CD1c-positive myeloid dendritic cell (primary cell): Measurements from ENCODE around the gene TXNDC16.
"Not testable (repeated sequence)": the region's sequence is repeated elsewhere in the genome, so short reads cannot be mapped to it uniquely, and the experiment has no call there.

Source experiments
- DNase-seq: peaks from one replicate; pipeline ENCODE4 v3.0.0-alpha.2; 2016; ENCODE audit errors: extremely low spot score

TXNDC16 gene, protein sequence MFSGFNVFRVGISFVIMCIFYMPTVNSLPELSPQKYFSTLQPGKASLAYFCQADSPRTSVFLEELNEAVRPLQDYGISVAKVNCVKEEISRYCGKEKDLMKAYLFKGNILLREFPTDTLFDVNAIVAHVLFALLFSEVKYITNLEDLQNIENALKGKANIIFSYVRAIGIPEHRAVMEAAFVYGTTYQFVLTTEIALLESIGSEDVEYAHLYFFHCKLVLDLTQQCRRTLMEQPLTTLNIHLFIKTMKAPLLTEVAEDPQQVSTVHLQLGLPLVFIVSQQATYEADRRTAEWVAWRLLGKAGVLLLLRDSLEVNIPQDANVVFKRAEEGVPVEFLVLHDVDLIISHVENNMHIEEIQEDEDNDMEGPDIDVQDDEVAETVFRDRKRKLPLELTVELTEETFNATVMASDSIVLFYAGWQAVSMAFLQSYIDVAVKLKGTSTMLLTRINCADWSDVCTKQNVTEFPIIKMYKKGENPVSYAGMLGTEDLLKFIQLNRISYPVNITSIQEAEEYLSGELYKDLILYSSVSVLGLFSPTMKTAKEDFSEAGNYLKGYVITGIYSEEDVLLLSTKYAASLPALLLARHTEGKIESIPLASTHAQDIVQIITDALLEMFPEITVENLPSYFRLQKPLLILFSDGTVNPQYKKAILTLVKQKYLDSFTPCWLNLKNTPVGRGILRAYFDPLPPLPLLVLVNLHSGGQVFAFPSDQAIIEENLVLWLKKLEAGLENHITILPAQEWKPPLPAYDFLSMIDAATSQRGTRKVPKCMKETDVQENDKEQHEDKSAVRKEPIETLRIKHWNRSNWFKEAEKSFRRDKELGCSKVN

DNA sequence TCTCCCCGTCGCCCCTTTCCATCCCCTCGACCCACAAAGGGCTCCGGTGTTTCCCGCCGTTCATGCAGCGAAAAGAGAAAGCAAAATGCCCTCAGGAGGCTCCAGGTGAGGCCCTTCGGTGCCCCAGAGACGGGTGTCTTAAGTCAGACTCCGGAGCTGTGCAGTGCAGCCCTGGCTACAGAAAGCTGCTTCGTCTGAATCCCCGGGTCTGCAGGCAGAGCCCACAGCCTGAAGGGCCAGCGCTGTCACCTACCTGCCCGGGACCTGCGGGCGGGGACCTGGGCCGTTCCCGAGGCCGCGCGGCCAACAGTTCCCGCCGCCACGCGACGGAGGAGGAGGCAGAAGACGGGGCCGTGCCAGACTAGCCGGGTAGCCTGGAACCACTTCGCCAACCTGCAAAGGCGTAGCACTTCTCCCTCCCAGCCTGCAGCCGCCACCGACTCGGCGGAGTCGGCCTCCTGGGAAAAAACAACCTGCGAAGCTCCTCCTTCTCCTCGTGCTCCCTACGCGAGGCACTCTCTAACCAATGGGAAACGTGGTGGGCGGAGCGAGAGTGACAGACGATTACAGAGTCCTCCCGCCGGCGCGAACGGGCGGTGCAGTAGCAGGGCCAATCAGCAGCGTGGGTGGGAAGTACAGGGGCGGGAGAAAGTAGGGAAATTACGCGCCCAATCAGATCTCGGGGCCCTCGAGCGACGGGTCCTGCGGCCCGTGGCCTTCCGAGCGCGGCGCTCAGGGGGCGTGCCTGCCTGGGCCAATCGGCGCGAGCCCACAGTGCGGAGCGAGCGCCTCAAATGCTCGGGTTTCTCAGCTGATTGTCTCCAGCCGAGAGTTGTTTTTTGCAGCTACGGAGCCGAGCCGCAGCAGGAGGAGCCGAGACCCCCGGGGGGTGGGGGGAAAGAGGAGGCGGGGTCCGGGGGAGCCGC, at the start of gene TXNDC16, which contains the start of gene GPR137C:
TXNDC16 (minus strand) TSS at position 443 of the 926 bp plus-strand sequence. CDS start 8,948 bp downstream, outside the sequence.
GPR137C (plus strand) TSS at position 774 of the 926 bp plus-strand sequence. CDS start 312 bp downstream, outside the sequence.
- DNase-seq = peak; percentile 100

DNA sequence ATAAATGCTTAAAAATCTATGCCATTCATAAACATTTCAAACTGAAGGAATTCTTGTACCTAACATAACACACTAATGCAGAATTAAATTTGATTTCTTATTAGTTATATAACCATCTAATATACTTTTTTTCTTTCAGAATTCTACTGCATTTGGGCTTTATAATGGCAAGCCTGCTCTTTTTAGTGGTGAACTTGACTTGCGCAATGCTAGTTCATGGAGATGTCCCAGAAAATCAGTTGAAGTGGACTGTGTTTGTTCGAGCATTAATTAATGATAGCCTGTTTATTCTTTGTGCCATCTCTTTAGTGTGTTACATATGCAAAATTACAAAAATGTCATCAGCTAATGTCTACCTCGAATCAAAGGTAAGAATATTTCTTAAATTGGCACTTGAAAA, 47.7 kb upstream of the TXNDC16 start:
- no peak for DNase-seq

DNA sequence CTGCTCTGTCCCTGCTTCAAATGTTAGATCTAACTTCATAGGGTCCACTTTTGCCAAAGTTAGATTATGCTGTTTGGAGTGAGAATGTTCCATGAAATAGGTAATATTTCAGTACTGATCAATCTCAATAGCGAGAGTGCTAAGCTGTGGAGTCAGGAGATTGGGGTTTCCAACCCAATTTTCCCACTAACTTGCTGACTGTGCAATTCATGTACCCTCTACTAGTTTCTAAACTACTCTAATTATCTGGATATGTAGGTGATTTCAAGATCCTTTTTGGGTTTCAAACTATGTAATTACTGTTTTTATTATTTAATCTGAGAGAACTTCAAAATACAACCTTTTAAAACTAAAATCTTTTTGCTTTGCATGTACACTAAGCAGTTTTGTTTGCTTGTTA, 46.3 kb upstream of the TXNDC16 start:
- DNase-seq = no peak

DNA sequence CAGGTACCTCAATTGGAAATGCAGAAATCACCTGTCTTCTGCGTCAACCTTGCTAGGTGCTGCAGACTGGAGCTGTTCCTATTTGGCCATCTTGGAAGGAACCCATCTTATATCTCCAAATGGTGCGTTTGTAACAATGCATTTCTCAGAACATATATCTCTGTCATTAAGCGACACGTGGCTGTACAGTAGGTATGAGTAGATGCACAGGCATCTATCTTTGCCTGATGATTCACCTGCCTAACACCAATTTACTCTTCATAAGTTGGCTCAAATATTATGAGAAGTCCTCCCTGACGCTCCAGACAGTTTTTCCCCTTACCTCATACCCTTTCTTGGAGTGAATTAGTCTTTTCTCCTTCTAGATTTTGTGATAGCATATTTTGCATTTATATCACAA, 44.6 kb upstream of the TXNDC16 start:
- no peak for DNase-seq

DNA sequence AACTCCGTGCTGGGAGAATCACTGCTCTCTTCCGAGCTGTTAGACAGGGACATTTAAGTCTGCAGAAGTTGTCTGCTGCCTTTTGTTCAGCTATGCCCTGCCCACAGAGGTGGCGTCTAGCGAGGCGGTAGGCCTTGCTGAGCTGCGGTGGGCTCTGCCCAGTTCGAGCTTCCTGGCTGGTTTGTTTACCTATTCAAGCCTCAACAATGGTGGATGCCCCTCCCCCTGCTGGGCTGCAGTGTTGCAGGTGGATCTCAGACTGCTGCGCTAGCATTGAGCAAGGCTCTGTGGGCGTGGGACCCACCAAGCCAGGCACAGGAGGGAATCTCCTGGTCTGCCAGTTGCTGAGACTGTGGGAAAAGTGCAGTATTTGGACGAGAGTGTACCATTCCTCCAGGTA, 44.0 kb upstream of the TXNDC16 start:
- no peak for DNase-seq

DNA sequence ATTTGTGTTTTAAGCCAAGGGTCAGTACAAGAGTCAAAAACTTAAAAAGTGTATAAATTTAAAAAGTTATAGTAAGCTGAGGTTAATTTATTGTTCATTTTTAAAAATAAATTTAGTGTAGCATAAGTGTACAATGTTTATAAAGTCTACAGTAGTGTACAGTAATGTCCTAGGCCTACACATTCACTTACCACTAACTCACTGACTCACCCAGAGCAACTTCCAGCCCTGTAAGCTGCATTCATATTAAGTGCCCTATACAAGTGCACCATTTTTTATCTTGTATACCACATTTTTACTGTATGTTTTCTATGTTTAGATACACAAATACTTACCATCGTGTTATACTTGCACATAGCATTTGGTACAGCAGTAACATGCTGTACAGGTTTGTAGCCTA, 38.0 kb upstream of the TXNDC16 start:
- no peak for DNase-seq

DNA sequence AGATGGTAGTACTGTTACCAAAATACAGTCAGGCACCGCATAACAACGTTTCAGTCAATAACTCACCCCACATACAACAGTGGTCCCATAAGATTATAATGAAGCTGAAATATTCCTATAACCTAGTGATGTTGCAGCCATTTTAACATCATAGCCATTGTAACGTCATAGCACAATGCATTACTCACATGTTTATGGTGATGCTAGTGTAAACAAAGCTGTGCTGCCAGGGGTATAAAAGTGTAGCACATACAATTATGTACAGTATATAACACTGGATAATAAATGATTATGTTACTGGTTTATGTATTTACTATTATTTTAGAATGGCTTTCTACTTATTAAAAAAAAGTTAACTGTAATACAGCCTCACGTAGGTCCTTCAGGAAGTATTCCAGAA, 37.3 kb upstream of the TXNDC16 start:
- no peak for DNase-seq

DNA sequence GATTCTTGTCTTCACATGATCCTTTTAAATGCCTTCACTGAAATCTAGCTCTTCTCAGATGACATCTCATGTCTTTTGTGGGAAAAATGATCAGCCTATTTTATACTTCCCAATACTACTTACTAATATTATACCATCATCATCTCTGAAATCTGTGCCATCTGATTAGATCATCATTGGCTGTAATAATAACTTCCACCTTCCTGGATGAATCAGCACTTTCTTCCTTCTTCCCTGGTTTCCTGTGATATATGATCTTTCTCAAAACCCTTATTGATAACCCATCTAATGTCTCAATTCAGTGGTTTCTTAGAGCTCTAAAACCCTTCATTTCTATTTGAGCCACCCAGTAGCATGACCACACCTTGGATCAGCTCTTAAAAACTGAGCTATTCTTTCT, 31.2 kb upstream of the TXNDC16 start:
- no peak for DNase-seq

DNA sequence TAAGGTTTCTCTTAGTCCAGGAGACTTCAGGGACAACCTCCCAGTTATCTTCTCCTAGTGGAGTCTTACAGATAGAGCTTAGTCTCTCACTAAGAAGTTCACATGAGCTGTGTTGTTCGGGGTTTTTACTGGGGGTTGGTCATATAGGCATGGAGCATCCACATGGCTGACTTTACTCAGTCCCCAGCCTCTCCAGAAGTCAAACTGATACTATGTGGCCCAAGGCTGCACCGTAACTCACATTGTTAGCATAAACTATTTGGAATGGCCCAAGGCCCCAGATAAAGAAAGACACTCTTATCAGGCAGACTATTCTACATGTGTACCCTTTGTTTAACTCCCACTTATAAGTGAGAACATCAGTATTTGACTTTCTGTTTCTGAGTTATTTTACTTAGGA, 23.6 kb upstream of the TXNDC16 start:
- DNase-seq = no peak

DNA sequence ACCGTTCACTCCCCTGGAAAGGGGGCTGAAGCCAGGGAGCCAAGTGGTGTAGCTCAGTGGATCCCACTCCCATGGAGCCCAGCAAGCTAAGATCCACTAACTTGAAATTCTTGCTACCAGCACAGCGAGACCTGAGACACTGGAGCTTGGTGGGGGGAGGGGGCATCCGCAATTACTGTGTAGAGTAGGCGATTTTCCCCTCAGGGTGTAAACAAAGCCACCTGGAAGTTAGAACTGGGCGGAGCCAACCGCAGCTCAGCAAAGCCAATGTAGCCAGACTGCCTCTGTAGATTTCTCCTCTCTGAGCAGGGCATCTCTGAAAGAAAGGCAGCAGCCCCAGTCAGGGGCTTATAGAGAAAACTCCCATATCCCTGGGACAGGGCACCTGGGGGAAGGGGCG, 16.1 kb upstream of the TXNDC16 start:
- DNase-seq = not testable (repeated sequence)

DNA sequence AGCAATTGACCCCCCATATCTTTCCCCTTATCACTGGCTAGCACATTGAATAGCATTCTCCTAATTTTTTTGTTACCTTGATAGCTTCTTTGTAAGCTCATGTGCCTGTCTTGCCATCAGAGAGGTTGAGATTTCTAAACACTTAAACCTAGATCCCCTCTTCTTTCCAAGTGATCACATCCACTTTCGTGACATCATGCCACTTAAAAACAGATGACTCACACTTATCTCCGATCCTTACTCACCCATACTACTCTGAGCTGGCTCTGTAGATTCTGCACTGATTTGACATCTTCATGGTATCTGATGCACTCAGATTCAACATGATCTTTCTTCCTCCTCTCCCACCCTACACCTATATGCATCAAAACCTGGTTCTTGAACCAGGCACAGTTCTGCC, 10.8 kb upstream of the TXNDC16 start:
- DNase-seq = no peak

DNA sequence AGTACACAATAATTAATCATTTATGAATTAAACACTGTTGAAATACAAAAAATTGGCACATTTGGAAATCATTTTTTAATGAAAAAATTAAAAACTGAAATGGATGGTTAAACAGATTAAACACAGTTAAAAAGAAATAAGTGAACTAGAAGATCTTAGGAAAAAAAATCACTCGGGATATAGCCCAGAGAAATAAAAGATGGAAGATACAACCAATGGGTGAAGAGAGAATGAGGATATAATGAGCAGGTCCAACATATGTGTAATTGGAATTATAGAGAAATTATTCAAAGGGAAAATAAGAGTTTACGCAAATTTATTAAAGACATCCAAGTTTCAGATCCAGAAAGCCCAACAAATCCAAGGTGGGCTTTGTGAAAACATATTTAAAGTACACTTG, 6.4 kb upstream of the TXNDC16 start:
- no peak for DNase-seq

DNA sequence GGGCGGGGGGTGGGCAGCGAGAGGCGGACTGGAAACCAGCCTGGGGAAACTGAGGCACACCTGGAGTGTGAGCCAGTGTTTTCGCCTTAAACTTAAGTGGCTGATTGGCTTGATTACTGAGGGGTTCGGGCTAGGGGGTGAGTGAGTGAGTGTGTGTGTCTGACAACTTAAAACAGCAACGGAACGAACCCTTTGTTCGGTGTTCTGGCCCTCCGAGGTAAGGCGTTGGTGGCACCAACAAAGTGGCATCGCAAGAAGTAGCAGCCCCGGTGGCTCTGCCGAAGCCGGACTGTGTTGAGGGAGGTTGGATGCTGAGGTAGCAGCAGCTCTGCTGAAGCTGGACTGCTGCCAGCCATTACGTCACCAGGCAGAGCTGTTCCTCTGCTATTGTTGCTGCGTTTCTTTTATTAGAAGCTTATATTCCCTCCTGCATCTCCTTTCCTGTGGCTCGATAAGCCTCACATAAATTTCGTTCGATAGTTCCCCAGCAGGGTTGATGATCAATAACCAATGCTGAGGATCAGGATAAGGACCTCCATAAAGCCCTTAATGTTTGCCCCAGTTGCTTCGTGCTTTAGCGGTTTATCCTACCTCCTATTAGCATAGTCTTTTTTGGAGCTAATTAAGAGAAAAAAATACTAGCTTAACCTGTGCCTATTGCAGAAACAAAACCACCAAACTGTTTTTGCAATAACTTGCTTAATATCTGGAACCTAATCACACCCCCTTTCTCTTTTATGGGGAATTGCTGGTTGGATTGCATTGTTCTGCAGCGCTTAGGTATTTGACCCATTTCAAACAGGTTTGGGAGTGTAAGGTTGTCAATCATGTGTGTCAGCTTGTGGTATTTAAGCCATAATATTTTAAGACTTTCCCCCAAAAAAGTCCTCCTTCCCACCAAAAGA, 1.6 kb upstream of the TXNDC16 start:
- DNase-seq = peak; percentile 83

DNA sequence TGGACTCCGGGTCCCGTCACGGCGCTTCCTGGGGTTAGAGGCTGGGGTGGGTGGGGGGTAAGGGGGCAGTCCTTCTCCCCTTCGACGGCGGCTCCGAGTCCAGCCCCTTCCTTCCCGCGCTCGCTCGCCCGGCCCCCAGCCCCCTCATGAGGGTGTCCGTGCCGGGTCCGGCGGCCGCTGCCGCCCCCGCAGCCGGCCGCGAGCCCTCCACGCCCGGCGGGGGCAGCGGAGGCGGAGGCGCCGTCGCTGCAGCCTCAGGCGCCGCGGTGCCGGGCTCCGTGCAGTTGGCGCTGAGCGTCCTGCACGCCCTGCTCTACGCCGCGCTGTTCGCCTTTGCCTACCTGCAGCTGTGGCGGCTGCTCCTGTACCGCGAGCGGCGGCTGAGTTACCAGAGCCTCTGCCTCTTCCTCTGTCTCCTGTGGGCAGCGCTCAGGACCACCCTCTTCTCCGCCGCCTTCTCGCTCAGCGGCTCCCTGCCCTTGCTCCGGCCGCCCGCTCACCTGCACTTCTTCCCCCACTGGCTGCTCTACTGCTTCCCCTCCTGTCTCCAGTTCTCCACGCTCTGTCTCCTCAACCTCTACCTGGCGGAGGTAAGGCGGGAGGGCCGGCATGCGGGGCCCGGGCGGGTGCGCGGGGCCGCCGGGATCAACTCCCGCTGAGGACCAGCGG, 831 bp upstream of the TXNDC16 start:
- peak; percentile 59 for DNase-seq

DNA sequence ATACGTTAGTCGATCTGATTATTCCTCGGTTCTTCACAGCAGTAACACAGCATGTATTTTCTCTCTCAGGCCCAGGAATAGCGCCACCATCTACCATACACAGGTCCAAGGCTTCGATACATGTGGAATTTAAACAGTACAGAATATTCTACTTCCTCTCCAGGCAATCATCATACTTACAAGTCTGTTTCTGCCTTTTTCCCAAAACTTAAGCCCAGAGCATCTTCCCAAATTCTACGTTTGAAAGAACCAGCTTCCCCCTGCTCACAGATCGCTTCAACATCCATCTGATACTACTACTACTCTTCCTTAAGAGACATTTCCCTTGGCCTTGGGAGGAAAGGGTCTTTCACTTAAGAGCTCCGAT, 626 bp downstream of the TXNDC16 start:
- peak; percentile 13 for DNase-seq

DNA sequence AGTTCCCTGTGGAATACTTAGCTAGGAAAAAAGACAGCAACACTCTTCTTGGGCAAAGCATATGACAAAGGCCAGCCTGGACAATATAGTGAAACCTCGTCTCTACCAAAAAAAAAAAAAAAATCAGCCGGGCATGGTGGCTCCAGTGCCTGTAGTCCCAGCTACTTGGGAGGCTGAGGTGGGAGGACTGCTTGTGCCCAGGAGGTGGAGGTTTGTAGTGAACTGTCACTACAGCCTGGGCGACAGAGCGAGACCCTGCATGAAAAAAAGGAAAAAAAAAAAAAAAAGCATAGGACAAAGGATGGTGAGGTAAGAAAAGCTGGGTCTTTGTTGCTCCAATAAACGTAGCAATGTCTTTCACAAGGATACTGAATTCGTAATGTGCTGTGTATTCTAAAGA, 1.1 kb downstream of the TXNDC16 start:
- DNase-seq = no peak

DNA sequence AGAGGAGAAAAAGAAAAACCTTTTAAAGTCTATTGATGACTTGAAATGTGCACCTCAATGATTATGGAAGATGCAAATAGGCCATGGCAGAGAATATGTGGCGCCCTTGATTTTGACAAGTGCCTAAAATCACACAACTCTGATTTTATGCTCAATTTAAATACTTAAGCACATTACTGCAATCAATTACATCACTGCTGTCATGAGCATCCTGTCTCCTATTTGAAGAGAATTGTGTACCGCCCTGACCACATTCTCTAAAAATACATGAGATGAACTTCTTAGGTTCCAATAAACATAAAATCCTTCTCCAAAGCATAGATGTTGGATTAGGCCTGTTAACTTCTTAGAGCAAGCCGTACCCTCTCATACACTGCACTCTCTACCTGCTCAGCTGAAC, 1.6 kb downstream of the TXNDC16 start:
- DNase-seq = no peak

DNA sequence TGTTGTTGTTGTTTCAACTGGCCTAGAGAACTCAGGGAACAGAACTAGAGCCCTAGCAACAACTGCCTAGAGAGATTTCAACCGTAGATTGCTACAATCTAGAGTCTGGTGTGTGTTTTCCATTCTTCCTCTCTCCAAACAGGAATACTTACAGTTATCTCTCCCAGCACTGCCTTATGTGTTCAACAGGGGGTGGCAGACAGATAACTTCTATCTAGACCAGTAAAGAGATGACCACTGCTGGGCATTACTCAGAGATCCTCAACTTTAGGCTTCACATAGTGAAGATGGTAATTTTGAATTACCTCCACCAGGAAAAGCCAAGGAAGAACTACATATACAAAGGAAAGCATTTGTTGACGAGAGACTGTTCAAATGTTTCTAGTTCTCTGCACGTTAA, 4.8 kb downstream of the TXNDC16 start:
- no peak for DNase-seq

DNA sequence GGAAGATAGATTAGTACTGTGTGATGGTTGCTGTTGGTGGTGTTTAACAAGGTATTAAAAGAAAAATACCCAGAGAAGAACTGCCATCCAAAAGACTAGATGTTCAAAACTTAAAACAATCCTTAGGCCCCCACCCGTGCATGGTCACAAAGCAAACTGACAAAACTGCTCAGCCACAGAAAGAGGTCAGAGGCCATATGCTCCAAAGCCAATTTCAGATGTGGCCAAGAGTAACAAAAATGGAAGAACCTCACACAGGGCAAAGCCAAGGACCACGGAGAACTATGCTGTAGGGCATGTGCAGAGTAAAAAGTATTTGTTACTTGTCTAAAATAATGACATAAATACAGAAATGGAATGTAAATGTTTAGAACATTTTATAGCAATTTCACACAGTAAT, 5.3 kb downstream of the TXNDC16 start:
- DNase-seq = no peak

DNA sequence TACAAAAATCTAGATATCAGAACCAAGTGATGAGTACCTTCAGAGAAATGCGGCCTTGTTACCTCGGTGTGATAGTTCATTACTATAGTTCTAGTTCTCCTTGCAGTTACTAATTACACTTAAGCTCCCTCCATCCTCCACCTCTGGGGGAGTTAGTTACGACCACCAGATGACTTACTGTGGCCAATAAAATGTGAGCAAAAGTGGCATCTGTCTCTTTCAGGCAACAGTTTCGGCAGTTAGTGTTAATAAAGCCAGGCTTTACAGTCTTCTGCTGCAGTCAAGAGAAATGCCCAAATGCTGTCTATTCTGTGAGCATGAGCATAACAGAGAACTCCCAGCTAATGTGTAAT, 6.0 kb downstream of the TXNDC16 start:
- DNase-seq = no peak
